ENCODE results near the gene SCGN. TPM values are rescaled to one million over a fixed set of nuclear protein-coding genes. Genes with fewer than 3 reads are reported as not detected.
A peak's percentile ranks its signal among the peaks of the same experiment; 100 is the strongest.

The SCGN gene
- total and polyA plus RNA-seq, 9 of the 15 experiments (the other 6 are each of a cell fraction or from before 2014, with no cell fraction given), result not detected

- WGBS (ENCODE audit: insufficient coverage, low coverage, missing lambda C conversion rate), result 2% methylated on average over 5 of the region's 5 CpGs
- FAIRE-seq (peak; percentile 66), DNase-seq (ENCODE audit: extremely low read depth in 1 of 4, low spot score in 3 of 4) (peak in 1 of 4 experiments; percentile 35), ATAC-seq (peak; percentile 29; the same call in 1 of the 3 replicates)
- H3K79me2 ChIP-seq (ENCODE audit: control insufficient read depth, insufficient read depth, low read length), result no peaks in the 10 kb centered on the region
- peak overlapping the region; percentile 21; the same call in 1 of the 2 replicates for H2AFZ ChIP-seq (ENCODE audit: low read depth, low read length)
- H4K20me1 ChIP-seq (replicated peaks; ENCODE audit: control insufficient read depth, insufficient read depth, low read length), result no peaks in the 10 kb centered on the region
- intact Hi-C loops (cut with micrococcal nuclease) (loop anchor here (5.0 to 10.0 kb wide), 4 partner anchors 284 to 754 kb away; no protein-coding TSS in a partner anchor), in situ Hi-C loops (cut with MboI) (loop anchor here (10.0 kb wide), 1 partner anchor 334 kb away; the partner anchor contains the start of gene CARMIL1)
- H3K36me3 ChIP-seq (ENCODE audit: control insufficient read depth, insufficient read depth, low read length), result no peaks in the 10 kb centered on the region
- H3K9me1 ChIP-seq (ENCODE audit: control insufficient read depth, insufficient read depth, low read length), result no peaks in the 10 kb centered on the region
- H3K4me2 ChIP-seq (ENCODE audit: insufficient read depth, low read length), result peak overlapping the region; percentile 54; the same call in 1 of the 2 replicates
- no peak overlapping the region for H3K4me3 ChIP-seq
- H3K27ac ChIP-seq (ENCODE audit: extremely low read depth, low read depth, low read length), result no peak overlapping the region
- peaks cover 0 to 8% of the 10 kb centered on the region in 2 experiments; a peak in 2 of 5 replicates for H3K4me1 ChIP-seq (replicated peaks in 1 of 2; ENCODE audit: control insufficient read depth in 2 of 2, insufficient read depth in 2 of 2, low read length in 2 of 2)
- ChIA-PET POLR2A (interaction anchor here (0.5 kb wide), 1 partner anchor 377 kb away, joined by 3 read pairs; no protein-coding TSS in a partner anchor), CTCF (ENCODE audit: low intra/inter-chr PET ratio) (no interaction called here)
- peaks cover 0 to 4% of the 10 kb centered on the region in 2 experiments; a peak in 2 of 5 replicates for H3K27me3 ChIP-seq (ENCODE audit: control insufficient read depth in 2 of 2, insufficient read depth in 2 of 2, low read length in 2 of 2)
- H3K9ac ChIP-seq (ENCODE audit: insufficient read depth in 1 of 2, low read depth in 2 of 2, low read length in 2 of 2), result no peak overlapping the region
- no TSS peak for BruUV-seq (replicated peaks)
- no peaks in the 10 kb centered on the region for H3K9me3 ChIP-seq (replicated peaks; ENCODE audit: control insufficient read depth, insufficient read depth, low read depth, low read length)
- TF ChIP-seq LEF1 (IDR thresholded peaks at IDR 0.05), result no peak
- TF ChIP-seq TFAP4 (CRISPR knock-in tag; IDR thresholded peaks at IDR 0.05; ENCODE audit: borderline replicate concordance), result no peak
- TF ChIP-seq SMARCA4 (IDR thresholded peaks at IDR 0.05), result peak; percentile 53; the same call in 1 of the 2 replicates
- 0 out of 2 replicates have a peak, but pooled peaks have one; percentile 14 for TF ChIP-seq MTA2 (IDR thresholded peaks at IDR 0.05; ENCODE audit: low read depth)
- peak; percentile 57 for TF ChIP-seq CBFA2T2 (conservative IDR thresholded peaks at IDR 0.05)
- TF ChIP-seq NKRF (IDR thresholded peaks at IDR 0.05; ENCODE audit: borderline replicate concordance), result no peak
- TF ChIP-seq KLF16 (IDR thresholded peaks at IDR 0.05), result peak; percentile 60
- no peak for TF ChIP-seq CEBPG (CRISPR knock-in tag; IDR thresholded peaks at IDR 0.05)
- TF ChIP-seq CEBPG (tag; conservative IDR thresholded peaks at IDR 0.05 in 1 of 2, IDR thresholded peaks at IDR 0.05 in 1 of 2), result no peak
- TF ChIP-seq CTBP1 (IDR thresholded peaks at IDR 0.05; ENCODE audit: borderline replicate concordance), result peak; percentile 54; the same call in 1 of the 2 replicates
- TF ChIP-seq BRF2 (IDR thresholded peaks at IDR 0.05; ENCODE audit: borderline replicate concordance, insufficient read depth, insufficient read length), result no peak
- TF ChIP-seq DPF2 (IDR thresholded peaks at IDR 0.05), result peak; percentile 60
- TF ChIP-seq CBFA2T3 (IDR thresholded peaks at IDR 0.05), result peak; percentile 72
- peak; percentile 78 for TF ChIP-seq ARID1B (IDR thresholded peaks at IDR 0.05)
- no peak for TF ChIP-seq SAP30 (IDR thresholded peaks at IDR 0.05; ENCODE audit: borderline replicate concordance, insufficient read depth, low read depth, low read length, poor library complexity, severe bottlenecking)
- TF ChIP-seq ETV6 (IDR thresholded peaks at IDR 0.05; ENCODE audit: borderline replicate concordance in 1 of 2, low read depth in 2 of 2, low read length in 1 of 2), result no peak
- no peak for TF ChIP-seq ETV6 (CRISPR knock-in tag; IDR thresholded peaks at IDR 0.05; ENCODE audit: borderline replicate concordance)
- TF ChIP-seq CCNT2 (IDR thresholded peaks at IDR 0.05; ENCODE audit: borderline replicate concordance, extremely low read depth, insufficient read length, low read depth, low read length), result peak; percentile 20
- TF ChIP-seq MAFF (IDR thresholded peaks at IDR 0.05; ENCODE audit: low read length), result peak; percentile 43; the same call in 1 of the 2 replicates
- TF ChIP-seq TAL1 (IDR thresholded peaks at IDR 0.05), result peak; percentile 73
Observed at GRCh38 chr6:25608558-25609174, 43.3 kb upstream of the SCGN start.

Data from K562 (cell line).